Activated naive CD8-positive, alpha-beta T cell (primary cell): ENCODE data around the gene ZNF669.
"Not testable (repeated sequence)": the region's sequence is repeated elsewhere in the genome, so short reads cannot be mapped to it uniquely, and the experiment has no call there.

Experiments
- H3K27ac Mint-ChIP-seq: one replicate; pipeline ENCODE4 v1.8.0; 2021; ENCODE audit warnings: mixed read lengths
- H3K27me3 Mint-ChIP-seq: one replicate; pipeline ENCODE4 v1.8.0; 2021; ENCODE audit warnings: mixed read lengths
- H3K36me3 Mint-ChIP-seq: one replicate; pipeline ENCODE4 v1.8.0; 2021; ENCODE audit warnings: mixed read lengths
- H3K4me1 Mint-ChIP-seq: one replicate; pipeline ENCODE4 v1.8.0; 2021; ENCODE audit warnings: low read depth, mixed read lengths
- H3K4me3 Mint-ChIP-seq: one replicate; pipeline ENCODE4 v1.8.0; 2021; ENCODE audit warnings: mild to moderate bottlenecking, mixed read lengths
- H3K9me3 Mint-ChIP-seq: one replicate; pipeline ENCODE4 v1.8.0; 2021; ENCODE audit warnings: low read depth, mixed read lengths

ZNF669 gene

DNA sequence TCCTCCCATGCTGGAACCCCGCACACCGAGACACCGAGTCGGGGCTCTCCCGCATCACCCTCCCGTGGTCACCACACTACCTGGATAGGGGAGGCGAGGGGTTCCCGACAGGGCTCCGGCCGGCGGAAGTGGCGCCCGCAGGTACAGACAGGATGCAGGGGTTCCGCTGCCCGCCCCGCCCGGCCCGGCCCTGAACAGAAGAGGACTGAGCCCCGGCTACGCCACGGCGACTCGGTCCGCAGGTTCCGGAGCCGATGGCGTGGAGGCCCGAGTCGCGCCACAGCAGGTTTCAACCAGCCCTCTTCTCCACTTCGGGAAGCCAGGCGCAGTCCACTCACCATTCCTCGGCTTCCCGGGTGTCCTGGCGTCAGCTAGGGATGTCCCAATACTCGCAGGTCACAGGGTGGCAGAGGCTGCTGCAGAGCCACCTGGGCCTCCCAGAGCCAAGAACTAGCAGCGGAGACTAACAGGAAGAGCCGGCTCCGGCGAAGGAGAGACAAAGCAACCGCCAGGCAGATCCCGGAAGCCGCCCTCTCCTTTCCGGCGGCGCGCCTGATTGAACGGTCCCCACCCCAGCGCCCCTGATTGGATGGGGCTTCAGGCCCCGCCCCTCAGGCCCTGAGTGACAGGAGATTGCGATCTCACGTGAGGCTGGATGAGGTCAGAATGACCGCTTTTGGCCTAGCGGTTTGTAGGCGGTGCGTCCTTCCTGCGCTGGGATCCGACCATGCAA, at the start of gene ZNF669:
TSS of gene ZNF669 (minus strand) at position 498 of the 733 bp plus-strand sequence. CDS start at position 341, 157 bp downstream.
- Mint-ChIP-seq H3K4me1 (peaks cover 19% of the 10 kb centered on the region), H3K36me3 (peaks cover 29% of the 10 kb centered on the region), H3K4me3 (peak within 1 kb of the TSS; percentile 89), H3K27me3 (peaks cover 9% of the 10 kb centered on the region), H3K9me3 (peaks cover 12% of the 10 kb centered on the region), H3K27ac (peak within 1 kb of the TSS; percentile 73)

DNA sequence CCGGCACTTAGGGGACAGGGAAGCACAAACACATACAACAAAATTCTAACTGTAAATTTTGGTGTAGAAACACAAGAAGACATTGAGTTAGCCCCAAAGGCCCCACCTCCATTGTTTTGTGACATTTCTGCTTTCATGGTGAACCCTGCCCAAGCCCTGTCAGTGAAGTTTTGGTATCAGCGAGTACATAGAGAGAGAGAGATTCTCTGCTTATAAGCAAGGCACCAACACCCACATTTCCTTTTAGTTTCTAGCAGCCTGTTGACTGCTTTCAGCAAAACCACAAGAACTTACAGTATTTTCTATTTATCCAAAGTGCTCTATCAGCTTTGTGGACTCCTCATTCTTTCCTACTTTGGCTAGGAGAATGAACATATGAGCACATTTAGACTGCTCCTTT, 43.6 kb upstream of the ZNF669 start:
- Mint-ChIP-seq H3K9me3 (peaks cover 26% of the 10 kb centered on the region), H3K27ac (no peak overlapping the region), H3K4me3 (no peak overlapping the region), H3K4me1 (no peaks in the 10 kb centered on the region), H3K36me3 (peaks cover 48% of the 10 kb centered on the region), H3K27me3 (no peaks in the 10 kb centered on the region)

DNA sequence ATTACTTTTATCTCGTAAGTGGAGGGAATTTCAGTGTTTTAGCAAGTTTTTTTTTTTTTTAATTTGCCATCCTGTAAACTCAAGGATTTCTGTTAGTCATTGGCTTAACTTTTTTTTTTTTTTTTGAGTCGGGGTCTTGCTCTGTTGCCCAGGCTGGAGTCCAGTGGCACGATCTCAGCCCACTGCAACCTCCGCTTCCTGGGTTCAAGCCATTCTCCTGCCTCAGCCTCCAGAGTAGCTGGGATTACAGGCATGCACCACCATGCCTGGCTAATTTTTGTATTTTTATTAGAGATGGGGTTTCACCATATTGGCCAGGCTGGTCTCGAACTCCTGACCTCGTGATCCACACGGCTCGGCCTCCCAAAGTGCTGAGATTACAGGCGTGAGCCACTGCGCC, 43.0 kb upstream of the ZNF669 start:
- Mint-ChIP-seq H3K27ac (peak overlapping the region; percentile 28), H3K36me3 (peaks cover 49% of the 10 kb centered on the region), H3K9me3 (peaks cover 30% of the 10 kb centered on the region)
- H3K4me3 Mint-ChIP-seq, H3K4me1 Mint-ChIP-seq, H3K27me3 Mint-ChIP-seq: not testable (repeated sequence)

DNA sequence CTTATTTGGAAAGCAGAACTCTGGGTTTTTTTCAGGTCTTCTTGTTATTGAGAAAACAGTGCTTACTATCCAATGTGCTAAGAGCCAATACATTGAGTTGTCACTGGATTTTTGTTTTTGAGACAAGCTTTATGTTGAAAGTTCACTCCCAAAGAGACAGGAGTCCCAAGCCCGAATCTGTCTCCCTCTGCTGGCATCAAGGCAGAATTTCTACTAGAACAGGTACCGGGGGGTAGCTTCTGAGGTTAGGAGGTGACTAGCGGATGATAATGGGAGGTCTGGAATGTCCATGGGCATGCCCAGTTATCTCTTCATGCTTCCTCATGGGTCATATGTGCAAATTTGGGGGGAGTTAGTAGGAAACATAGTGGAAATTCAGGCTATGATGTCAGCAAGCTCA, 42.5 kb upstream of the ZNF669 start:
- H3K4me1 Mint-ChIP-seq, result no peaks in the 10 kb centered on the region
- peaks cover 49% of the 10 kb centered on the region for H3K36me3 Mint-ChIP-seq
- H3K9me3 Mint-ChIP-seq, result peaks cover 30% of the 10 kb centered on the region
- no peaks in the 10 kb centered on the region for H3K27me3 Mint-ChIP-seq
- no peak overlapping the region for H3K4me3 Mint-ChIP-seq
- H3K27ac Mint-ChIP-seq, result no peak overlapping the region

DNA sequence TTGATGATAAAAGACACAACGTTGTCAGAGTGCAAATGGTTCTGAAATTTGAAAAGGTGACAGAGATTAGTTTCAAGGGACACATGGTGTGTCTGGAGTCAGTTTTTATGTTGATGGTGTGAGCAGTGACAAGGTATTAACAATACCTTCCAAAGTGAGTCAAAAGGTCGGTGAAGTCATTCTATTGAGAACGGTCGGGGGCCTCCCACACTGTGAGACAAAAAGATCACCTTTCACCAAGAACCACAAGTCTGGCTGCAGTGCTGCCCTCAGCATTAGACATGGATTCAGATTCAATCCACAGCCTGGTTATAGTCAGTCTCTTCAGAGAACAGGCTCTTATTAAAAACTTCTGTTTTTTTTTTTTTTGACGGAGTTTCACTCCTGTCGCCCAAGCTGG, 41.1 kb upstream of the ZNF669 start:
- H3K36me3 Mint-ChIP-seq, result peaks cover 54% of the 10 kb centered on the region
- H3K9me3 Mint-ChIP-seq, result peaks cover 37% of the 10 kb centered on the region

DNA sequence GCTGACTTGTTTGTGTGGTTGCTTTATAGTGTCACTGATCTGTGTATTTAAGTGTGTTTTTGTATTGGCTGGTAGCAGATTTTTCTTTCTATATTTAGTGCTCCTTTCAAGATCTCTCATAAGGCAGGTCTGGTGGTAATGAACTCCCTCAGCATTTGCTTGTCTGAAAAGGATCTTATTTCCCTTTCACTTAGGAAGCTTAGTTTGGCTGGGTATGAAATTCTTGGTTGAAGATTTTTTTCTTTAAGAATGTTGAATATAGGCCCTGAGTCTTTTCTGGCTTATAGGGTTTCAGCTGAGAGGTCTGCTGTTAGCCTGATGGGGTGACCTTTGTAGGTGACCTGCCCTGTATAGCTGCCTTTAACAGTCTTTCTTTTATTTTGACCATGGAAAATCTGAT, 35.4 kb upstream of the ZNF669 start:
- Mint-ChIP-seq H3K36me3 (peaks cover 54% of the 10 kb centered on the region), H3K9me3 (peaks cover 54% of the 10 kb centered on the region)
- H3K27ac Mint-ChIP-seq, H3K27me3 Mint-ChIP-seq, H3K4me3 Mint-ChIP-seq, H3K4me1 Mint-ChIP-seq: not testable (repeated sequence)

More for the DNA sequence above, 41.1 kb upstream of the ZNF669 start:
- Mint-ChIP-seq H3K27ac (no peak overlapping the region), H3K4me3 (no peak overlapping the region), H3K27me3 (no peaks in the 10 kb centered on the region), H3K4me1 (no peaks in the 10 kb centered on the region)

DNA sequence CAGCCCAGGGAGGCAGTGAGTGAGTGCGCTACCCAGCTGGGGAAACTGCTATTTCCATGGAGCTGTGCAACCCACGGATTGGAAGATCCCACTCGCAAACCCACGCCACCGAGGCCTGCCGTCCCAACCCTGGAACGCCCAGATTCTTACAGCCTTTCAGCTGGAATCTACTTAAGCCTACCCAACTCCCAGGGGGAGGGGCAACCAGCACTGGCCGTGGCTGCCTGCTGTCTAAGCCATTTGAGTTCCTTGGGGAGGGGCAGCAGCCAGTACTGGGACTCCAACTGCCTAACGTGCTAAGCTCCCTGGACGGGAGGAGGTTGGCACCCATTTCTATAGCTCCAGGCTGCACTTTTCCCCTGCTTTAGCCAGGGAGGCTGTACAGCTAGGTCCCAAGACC, 27.1 kb upstream of the ZNF669 start:
- H3K27me3 Mint-ChIP-seq, result no peaks in the 10 kb centered on the region
- peaks cover 38% of the 10 kb centered on the region for H3K36me3 Mint-ChIP-seq
- no peak overlapping the region for H3K4me3 Mint-ChIP-seq
- peaks cover 18% of the 10 kb centered on the region for H3K9me3 Mint-ChIP-seq
- no peak overlapping the region for H3K27ac Mint-ChIP-seq
- peaks cover 7% of the 10 kb centered on the region for H3K4me1 Mint-ChIP-seq

DNA sequence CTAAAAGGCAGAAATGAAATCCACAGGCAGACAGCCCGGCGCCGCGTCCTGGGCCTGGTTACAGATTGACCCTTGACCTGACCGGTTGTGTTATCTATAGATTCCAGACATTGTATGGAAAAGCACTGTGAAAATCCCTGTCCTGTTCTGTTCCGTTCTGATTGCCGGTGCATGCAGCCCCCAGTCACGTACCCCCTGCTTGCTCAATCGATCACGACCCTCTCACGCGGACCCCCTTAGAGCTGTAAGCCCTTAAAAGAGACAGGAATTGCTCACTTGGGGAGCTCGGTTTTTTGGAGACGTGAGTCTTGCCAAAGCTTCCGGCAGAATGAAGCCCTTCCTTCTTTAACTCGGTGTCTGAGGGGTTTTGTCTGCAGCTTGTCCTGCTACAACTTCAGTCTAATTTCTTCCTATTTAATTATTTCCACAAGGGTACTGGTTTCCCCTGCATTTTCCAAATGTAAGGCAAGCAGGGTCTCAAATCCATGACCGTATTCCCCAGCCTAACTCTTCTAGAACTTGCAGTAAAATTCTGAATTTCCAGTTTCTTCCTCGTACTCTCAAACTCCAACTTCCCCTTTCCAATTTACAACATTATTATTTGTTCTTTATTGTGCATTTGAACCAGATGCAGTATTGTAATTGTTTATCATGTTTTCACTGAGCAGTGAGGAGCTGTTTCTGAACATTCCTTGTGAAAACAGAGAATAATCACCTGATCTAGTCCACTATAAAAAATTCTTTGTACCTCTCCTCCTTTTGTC, 23.5 kb upstream of the ZNF669 start:
- peaks cover 19% of the 10 kb centered on the region for H3K36me3 Mint-ChIP-seq
- H3K9me3 Mint-ChIP-seq, H3K27me3 Mint-ChIP-seq, H3K4me1 Mint-ChIP-seq: not testable (repeated sequence)
- peak overlapping the region; percentile 88 for H3K27ac Mint-ChIP-seq
- H3K4me3 Mint-ChIP-seq, result peak overlapping the region; percentile 97

DNA sequence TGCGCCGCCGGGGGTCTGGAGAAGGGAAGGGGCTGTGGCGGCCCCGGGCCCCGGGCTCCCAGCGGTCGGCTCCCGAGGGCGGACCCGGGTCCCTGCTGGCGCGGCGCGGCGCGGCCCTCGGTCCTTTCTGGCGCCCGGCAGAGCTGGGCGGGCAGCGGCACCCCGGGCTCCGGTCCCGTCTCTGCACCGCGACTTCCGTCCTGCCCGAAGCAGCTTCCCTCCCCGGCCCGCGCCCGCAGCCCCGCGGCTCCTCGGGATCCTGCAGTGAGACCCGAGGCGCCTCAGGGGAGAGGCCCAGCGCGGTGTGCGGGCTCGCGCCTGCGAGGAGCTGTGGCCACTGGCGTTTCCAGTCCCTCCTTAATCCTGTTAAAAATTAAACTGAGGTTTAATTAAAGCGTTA, 22.4 kb upstream of the ZNF669 start:
- not testable (repeated sequence) for H3K27ac Mint-ChIP-seq, H3K9me3 Mint-ChIP-seq, H3K27me3 Mint-ChIP-seq, H3K4me3 Mint-ChIP-seq, H3K4me1 Mint-ChIP-seq
- H3K36me3 Mint-ChIP-seq, result peaks cover 10% of the 10 kb centered on the region

DNA sequence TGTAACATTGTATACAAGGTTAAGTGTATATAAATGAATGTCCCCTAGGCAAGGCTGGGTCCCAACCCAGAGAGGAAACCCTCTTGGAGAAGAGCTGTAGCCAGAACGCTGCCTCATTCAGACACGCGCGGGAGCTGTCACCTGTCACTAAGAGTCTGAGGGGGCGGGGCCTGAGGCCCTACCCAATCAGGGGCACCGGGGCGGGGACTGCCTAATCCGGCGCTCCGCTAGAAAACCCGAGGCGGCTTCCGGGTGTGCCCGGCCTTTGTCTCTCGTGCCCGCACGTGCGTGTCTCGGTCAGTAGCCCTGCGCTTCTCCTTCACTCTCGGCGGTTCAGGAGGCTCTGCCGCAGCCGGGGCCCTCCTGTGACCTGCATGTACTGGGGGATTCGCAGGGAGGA, 22.0 kb upstream of the ZNF669 start:
- H3K27me3 Mint-ChIP-seq, H3K9me3 Mint-ChIP-seq, H3K4me1 Mint-ChIP-seq, H3K4me3 Mint-ChIP-seq, H3K27ac Mint-ChIP-seq: not testable (repeated sequence)
- peaks cover 10% of the 10 kb centered on the region for H3K36me3 Mint-ChIP-seq

DNA sequence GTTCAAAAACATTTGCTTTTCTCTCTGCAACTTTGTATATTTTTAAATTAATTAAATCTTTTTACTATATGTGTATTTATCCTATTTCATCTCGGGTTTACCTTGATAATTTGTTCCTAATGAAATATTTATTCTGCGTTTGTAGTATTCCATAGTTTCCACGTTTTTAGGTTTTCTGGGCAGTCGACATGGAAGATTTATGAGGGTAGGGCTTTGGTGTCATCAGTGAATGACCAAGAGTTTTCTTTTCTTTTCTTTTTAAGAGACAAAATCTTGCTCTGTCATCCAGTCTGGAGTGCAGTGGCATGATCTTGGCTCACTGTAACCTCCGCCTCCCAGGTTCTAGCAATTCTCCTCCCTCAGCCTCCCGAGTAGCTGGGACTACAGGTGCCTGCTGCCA, 17.2 kb upstream of the ZNF669 start:
- Mint-ChIP-seq H3K27ac (no peak overlapping the region), H3K4me1 (no peaks in the 10 kb centered on the region), H3K4me3 (no peak overlapping the region), H3K27me3 (no peaks in the 10 kb centered on the region), H3K36me3 (no peaks in the 10 kb centered on the region), H3K9me3 (no peaks in the 10 kb centered on the region)

DNA sequence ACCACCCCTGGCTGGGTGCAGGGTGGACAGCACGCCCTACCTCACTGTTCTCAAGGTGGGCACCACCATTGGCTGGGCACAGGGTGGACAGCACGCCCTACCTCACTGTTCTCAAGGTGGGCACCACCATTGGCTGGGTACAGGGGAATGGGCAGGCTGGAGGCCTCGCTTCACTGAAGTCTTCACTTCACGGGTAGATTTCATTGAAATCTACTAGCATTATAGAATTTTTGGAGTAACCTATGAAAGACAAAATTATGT, 16.2 kb upstream of the ZNF669 start:
- not testable (repeated sequence) for H3K4me3 Mint-ChIP-seq, H3K4me1 Mint-ChIP-seq, H3K27ac Mint-ChIP-seq, H3K36me3 Mint-ChIP-seq, H3K9me3 Mint-ChIP-seq, H3K27me3 Mint-ChIP-seq

DNA sequence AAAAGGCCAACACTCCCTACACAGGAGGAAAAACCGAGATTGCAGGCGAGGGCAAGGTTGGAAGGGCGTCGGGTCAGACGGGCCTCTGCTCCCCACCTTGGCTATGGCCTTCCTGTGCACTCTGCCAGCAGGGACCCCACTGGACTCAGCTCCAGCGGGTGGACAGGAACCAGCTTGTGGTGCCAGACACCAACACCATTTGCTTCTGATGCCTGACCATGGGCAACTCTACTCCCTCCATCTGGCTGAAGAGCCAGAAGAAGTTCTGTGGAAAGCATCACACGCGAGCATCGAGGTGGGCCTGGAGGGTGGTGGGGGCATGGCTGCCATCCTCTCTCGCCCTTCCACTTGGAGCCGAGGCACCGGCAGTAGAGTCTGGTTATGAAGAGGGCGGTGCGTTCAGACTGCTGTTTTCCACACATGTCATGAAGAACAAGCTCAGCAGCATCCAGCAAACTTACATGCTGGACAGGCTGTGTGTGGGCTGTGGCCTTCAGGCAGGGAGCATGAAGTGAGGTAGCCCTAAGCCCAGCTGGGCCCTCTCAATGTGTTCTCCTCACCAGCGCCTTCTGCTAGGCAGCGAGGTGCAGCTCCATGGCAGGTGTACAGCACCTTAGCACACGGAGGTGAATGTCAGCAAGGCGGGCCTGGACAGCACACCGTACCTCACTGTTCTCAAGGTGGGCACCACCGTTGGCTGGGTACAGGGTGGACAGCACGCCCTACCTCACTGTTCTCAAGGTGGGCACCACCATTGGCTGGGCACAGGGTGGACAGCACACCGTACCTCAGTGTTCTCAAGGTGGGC, 15.6 kb upstream of the ZNF669 start:
- peaks cover 2% of the 10 kb centered on the region for H3K4me1 Mint-ChIP-seq
- no peaks in the 10 kb centered on the region for H3K36me3 Mint-ChIP-seq
- H3K27ac Mint-ChIP-seq, result no peak overlapping the region
- no peak overlapping the region for H3K4me3 Mint-ChIP-seq
- H3K27me3 Mint-ChIP-seq, result no peaks in the 10 kb centered on the region
- no peaks in the 10 kb centered on the region for H3K9me3 Mint-ChIP-seq

DNA sequence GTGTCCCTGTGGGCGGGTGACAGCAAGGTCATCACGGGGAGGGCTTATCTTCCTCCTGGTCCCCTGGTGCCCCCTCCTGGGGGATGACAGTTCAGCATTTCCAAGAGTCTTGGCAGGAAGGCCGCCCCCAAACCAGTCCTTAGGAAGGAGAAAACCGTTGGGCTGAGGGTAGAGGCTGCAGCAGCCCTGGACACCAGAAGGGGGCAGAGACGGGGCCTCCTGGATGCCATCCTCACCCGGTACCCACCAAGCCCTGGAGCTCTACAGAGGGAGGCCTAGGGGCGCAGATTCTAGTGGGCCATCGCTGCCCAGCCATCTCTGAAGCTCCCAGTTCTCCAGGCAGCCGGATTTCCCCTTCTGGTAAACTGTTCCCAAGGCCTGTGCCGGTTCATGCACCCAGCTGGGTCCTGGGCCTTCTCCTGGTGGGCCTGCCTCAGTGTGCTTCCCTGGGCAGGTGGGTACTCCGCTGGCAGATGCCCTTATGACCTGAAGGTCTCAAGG, 14.8 kb upstream of the ZNF669 start:
- Mint-ChIP-seq H3K36me3 (no peaks in the 10 kb centered on the region), H3K4me3 (no peak overlapping the region), H3K27ac (no peak overlapping the region), H3K27me3 (no peaks in the 10 kb centered on the region), H3K4me1 (peaks cover 2% of the 10 kb centered on the region), H3K9me3 (no peaks in the 10 kb centered on the region)

DNA sequence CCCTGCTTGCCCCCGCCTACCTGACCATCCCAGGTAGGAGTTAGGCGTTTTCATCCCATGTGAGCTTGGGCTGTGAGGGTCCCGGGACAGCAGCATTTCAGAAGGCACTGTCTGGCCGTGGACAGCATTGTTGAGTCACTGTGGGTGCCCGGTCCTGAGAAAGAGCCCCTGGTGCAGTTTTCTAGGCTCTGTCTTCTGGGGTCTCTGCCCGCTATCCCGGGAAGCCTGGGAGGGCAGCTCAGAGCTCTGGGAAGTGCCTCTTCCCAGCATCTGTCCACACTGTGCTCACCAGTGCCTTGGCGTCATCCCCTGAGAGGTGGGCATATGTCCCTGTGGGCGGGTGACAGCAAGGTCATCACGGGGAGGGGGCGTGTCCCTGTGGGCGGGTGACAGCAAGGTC, 11.4 kb upstream of the ZNF669 start:
- Mint-ChIP-seq H3K27ac (no peak overlapping the region), H3K27me3 (peaks cover 3% of the 10 kb centered on the region), H3K36me3 (no peaks in the 10 kb centered on the region), H3K4me3 (no peak overlapping the region), H3K9me3 (no peaks in the 10 kb centered on the region), H3K4me1 (peaks cover 9% of the 10 kb centered on the region)
